ENCODE results near the gene MANBA. TPM values are rescaled to one million over a fixed set of nuclear protein-coding genes. Genes with fewer than 3 reads are reported as not detected.

Gene MANBA
- total and polyA plus RNA-seq, 12 donors = 21.5 to 84.1 (median 53.4) TPM

GRCh38 chr4:102638621-102639020 is 122.1 kb downstream of the MANBA start:
- H3K4me3 ChIP-seq = no peak overlapping the region
- no peak for DNase-seq
- no peak overlapping the region for H3K27ac ChIP-seq
- H3K36me3 ChIP-seq (replicated peaks in 1 of 2) = no peaks in the 10 kb centered on the region
- TF ChIP-seq POLR2A (IDR thresholded peaks at IDR 0.05) = no peak
- TF ChIP-seq, protein P1, sequence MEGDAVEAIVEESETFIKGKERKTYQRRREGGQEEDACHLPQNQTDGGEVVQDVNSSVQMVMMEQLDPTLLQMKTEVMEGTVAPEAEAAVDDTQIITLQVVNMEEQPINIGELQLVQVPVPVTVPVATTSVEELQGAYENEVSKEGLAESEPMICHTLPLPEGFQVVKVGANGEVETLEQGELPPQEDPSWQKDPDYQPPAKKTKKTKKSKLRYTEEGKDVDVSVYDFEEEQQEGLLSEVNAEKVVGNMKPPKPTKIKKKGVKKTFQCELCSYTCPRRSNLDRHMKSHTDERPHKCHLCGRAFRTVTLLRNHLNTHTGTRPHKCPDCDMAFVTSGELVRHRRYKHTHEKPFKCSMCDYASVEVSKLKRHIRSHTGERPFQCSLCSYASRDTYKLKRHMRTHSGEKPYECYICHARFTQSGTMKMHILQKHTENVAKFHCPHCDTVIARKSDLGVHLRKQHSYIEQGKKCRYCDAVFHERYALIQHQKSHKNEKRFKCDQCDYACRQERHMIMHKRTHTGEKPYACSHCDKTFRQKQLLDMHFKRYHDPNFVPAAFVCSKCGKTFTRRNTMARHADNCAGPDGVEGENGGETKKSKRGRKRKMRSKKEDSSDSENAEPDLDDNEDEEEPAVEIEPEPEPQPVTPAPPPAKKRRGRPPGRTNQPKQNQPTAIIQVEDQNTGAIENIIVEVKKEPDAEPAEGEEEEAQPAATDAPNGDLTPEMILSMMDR (IDR thresholded peaks at IDR 0.05) = no peak
- no peaks in the 10 kb centered on the region for H3K27me3 ChIP-seq
- H3K4me1 ChIP-seq (replicated peaks in 1 of 2) = no peaks in the 10 kb centered on the region
- WGBS, 4 donors = 68 to 74% (median 71%) methylated on average over 1 of the region's 1 CpG
- H3K9me3 ChIP-seq (replicated peaks in 1 of 3) = no peaks in the 10 kb centered on the region
- intact Hi-C loops (cut with DNase I) = no loop called here

DNA sequence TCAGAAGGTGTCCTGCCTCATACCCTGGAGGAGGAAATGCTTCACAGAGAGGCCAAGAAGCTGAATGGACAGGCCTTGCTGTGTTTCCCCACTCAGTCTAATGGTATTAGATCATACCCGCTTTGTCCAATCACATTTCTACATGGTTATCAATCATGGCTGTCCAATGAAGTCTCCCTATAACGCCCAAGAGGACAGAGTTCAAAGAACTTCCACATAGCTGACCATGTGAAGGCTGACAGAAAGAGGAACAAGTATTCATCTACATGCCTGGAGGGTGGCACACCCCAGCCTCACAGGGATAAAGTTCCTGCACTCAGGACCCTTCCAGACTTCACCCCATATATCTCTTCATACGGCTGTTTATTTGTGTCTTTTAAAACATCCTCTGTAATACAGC is 123.4 kb downstream of the MANBA start:
- WGBS, 4 donors = 70 to 93% (median 90%) methylated on average over 3 of the region's 3 CpGs
- H3K4me3 ChIP-seq = no peak overlapping the region
- no peak for DNase-seq
- intact Hi-C loops (cut with DNase I) = no loop called here
- H3K9me3 ChIP-seq (replicated peaks in 1 of 3) = no peaks in the 10 kb centered on the region
- H3K36me3 ChIP-seq (replicated peaks in 1 of 2) = no peaks in the 10 kb centered on the region
- H3K27me3 ChIP-seq = no peaks in the 10 kb centered on the region
- TF ChIP-seq, protein P1 (IDR thresholded peaks at IDR 0.05) = no peak
- no peak for TF ChIP-seq POLR2A (IDR thresholded peaks at IDR 0.05)
- no peak overlapping the region for H3K27ac ChIP-seq
- H3K4me1 ChIP-seq (replicated peaks in 1 of 2) = no peaks in the 10 kb centered on the region

- intact Hi-C loops (cut with DNase I) = no loop called here
- Histone ChIP-seq H3K9me3 (replicated peaks in 1 of 3) (no peaks in the 10 kb centered on the region), H3K27ac (no peak overlapping the region), H3K27me3 (no peaks in the 10 kb centered on the region), H3K36me3 (replicated peaks in 1 of 2) (peaks cover 0 to 5% of the 10 kb centered on the region in 2 donors), H3K4me3 (no peak overlapping the region), H3K4me1 (replicated peaks in 1 of 2) (no peaks in the 10 kb centered on the region)
- TF ChIP-seq, protein P1 (IDR thresholded peaks at IDR 0.05) = no peak
- no peak for TF ChIP-seq POLR2A (IDR thresholded peaks at IDR 0.05)
- no peak for DNase-seq
- WGBS, 4 donors = 71 to 93% (median 76%) methylated on average over 6 of the region's 6 CpGs
These were observed 127.7 kb downstream of the MANBA start for GRCh38 chr4:102633100-102633499.

GRCh38 chr4:102632241-102633065 is 128.3 kb downstream of the MANBA start:
- H3K4me1 ChIP-seq (replicated peaks in 1 of 2) = no peaks in the 10 kb centered on the region
- no peak for TF ChIP-seq POLR2A (IDR thresholded peaks at IDR 0.05)
- TF ChIP-seq, protein P1 (IDR thresholded peaks at IDR 0.05) = no peak
- no peaks in the 10 kb centered on the region for H3K9me3 ChIP-seq (replicated peaks in 1 of 3)
- WGBS, 4 donors = 60 to 82% (median 61%) methylated on average over 6 of the region's 6 CpGs
- H3K36me3 ChIP-seq (replicated peaks in 1 of 2) = peaks cover 0 to 5% of the 10 kb centered on the region in 2 donors
- no peak overlapping the region for H3K4me3 ChIP-seq
- H3K27me3 ChIP-seq = no peaks in the 10 kb centered on the region
- H3K27ac ChIP-seq = no peak overlapping the region
- no peak for DNase-seq
- intact Hi-C loops (cut with DNase I) = no loop called here

All from adrenal gland (tissue), 12 donors.